Panc1 (cell line): ENCODE data around the gene KCNQ1.

Experiments used
- POLR2AphosphoS5 ChIP-seq: IDR thresholded peaks from 2 replicates; pipeline ENCODE4 v1.6.1; 2012; ENCODE audit warnings: mild to moderate bottlenecking, low read depth, low read length, moderate library complexity
- REST ChIP-seq, 2 experiments: IDR thresholded peaks; 2 replicates each; pipeline ENCODE4 v1.6.1; 2011 to 2012; ENCODE audit warnings: low read depth in 2 of 2, control low read depth in 1 of 2, low read length in 1 of 2, mild to moderate bottlenecking in 1 of 2, moderate library complexity in 1 of 2; ENCODE audit not compliant: insufficient read depth in 1 of 2
- TF ChIP-seq, protein P1 (sequence below): fragments of 450-650 bp; IDR thresholded peaks from 2 replicates; pipeline ENCODE4 v1.5.1; 2017; ENCODE audit warnings: mild to moderate bottlenecking

- TF ChIP-seq, protein P1, sequence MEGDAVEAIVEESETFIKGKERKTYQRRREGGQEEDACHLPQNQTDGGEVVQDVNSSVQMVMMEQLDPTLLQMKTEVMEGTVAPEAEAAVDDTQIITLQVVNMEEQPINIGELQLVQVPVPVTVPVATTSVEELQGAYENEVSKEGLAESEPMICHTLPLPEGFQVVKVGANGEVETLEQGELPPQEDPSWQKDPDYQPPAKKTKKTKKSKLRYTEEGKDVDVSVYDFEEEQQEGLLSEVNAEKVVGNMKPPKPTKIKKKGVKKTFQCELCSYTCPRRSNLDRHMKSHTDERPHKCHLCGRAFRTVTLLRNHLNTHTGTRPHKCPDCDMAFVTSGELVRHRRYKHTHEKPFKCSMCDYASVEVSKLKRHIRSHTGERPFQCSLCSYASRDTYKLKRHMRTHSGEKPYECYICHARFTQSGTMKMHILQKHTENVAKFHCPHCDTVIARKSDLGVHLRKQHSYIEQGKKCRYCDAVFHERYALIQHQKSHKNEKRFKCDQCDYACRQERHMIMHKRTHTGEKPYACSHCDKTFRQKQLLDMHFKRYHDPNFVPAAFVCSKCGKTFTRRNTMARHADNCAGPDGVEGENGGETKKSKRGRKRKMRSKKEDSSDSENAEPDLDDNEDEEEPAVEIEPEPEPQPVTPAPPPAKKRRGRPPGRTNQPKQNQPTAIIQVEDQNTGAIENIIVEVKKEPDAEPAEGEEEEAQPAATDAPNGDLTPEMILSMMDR, result peak; percentile 100
- TF ChIP-seq REST (IDR thresholded peaks at IDR 0.05; ENCODE audit: insufficient read depth in 1 of 2, low read depth in 2 of 2, low read length in 1 of 2), result no peak
- TF ChIP-seq POLR2AphosphoS5, result no peak
Measured at GRCh38 chr11:2532704-2533586, 88.1 kb downstream of the KCNQ1 start.
